Endothelial cell of umbilical vein (primary cell): ENCODE measurements around the gene TAF11L10.
"Not testable (repeated sequence)": the region's sequence is repeated elsewhere in the genome, so short reads cannot be mapped to it uniquely, and the experiment has no call there.

Experiments used
- CTCF ChIP-seq, 2 donors: IDR thresholded peaks; 1 replicate in 1 of 2; 2 replicates in 1 of 2; pipeline ENCODE4 v1.5.1; 2011; ENCODE audit warnings: low read length in 2 of 2, mild to moderate bottlenecking in 2 of 2, moderate library complexity in 2 of 2, control low read depth in 1 of 2, inconsistent platforms in 1 of 2, low read depth in 1 of 2; ENCODE audit not compliant: insufficient read depth in 1 of 2; ENCODE audit errors: extremely low read depth in 1 of 2
- EZH2 ChIP-seq: IDR thresholded peaks from 2 replicates; pipeline ENCODE4 v1.6.1; 2012; ENCODE audit warnings: borderline replicate concordance, low read depth, mild to moderate bottlenecking, moderate library complexity, low read length, inconsistent platforms; ENCODE audit not compliant: severe bottlenecking
- POLR2A ChIP-seq: IDR thresholded peaks from 2 replicates; pipeline ENCODE4 v1.6.1; 2012; ENCODE audit warnings: low read depth, mild to moderate bottlenecking, control low read depth, low read length

- TF ChIP-seq POLR2A; CTCF (IDR thresholded peaks at IDR 0.05; ENCODE audit: extremely low read depth in 1 of 2, insufficient read depth in 1 of 2, low read depth in 1 of 2, low read length in 2 of 2); EZH2: not testable (repeated sequence)
These were observed 12.5 kb upstream of the TAF11L10 start, which contains the start of gene TAF11L12 for GRCh38 chr5:17610092-17610491.
